NCI-H2107 treated with DMSO at 0.1 percent for 48 hours (cell line): Measurements from ENCODE around the gene TCFL5.
A peak's percentile ranks its signal among the peaks of the same experiment; 100 is the strongest.

Source experiments
- DNase-seq: peaks from one replicate; lab custom pipeline; 2025; ENCODE audit not compliant: unreplicated experiment; lab: John Stamatoyannopoulos, UW

The TCFL5 gene

GRCh38 chr20:62800314-62801259 is 61.0 kb downstream of the TCFL5 start:
- no peak for DNase-seq

- no peak for DNase-seq
These were observed 61.7 kb downstream of the TCFL5 start for GRCh38 chr20:62799873-62800272.

GRCh38 chr20:62799459-62799858 is 62.2 kb downstream of the TCFL5 start:
- no peak for DNase-seq

DNA sequence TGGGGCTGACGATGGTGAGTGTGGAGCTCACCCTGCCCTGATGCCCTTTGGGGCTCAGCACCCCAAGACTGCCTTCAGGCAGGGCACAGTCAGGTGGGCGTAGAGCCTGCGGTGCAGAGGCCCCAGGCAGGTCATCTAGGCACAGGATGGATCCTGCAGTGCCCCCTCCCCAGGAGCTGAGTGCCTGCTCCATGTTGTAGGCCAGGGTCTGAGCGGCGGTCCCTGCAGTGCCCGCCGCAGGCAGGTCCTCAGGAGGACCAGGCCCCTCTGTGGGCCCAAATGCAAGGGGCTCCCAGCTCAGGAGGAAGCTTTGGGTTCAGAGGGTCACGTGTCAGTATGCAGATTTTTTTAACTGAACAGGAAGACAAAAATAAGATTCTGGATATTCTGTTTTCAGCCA is 62.6 kb downstream of the TCFL5 start:
- no peak for DNase-seq

DNA sequence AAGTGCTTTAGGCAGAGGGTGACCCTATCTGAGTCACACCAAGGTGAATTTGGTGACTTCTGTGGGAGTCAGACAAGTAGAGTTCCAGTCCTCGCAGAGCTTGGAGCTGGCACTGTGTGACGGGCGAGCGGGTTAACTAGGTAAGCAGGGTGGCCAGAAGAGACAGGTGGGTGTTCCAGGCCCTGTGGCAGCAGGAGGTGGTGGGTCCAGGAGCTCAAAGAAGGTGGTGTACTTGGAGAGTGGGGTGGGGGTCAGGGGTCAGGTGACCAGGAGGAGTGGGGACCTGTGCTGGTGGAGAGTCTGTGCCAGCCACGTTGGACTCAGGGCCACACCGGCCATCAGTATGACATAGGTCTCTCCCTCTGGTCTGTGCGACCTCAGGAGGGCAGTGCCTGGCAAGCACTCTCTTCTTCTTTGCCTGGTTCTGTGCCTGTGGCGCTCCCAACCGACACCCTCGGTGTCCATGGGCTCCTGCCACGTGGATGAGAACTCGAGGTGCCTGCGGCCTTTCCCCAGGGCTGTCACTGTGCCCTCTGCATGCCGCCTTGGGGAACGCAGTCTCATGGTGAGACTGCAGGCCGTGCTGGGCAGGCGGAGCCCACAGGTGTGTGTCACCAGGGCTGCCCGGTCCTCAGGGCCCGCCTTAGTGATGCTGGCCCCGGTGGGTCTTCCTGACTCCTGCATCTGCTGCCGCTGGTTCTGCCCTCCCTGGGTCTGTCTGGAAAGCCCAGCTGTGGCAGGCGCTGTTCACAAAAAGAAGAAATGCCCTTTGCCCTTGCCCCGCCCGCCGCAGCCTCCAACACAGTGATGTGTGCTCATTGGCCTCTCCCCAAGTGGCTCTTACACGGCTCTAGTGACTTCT is 63.7 kb downstream of the TCFL5 start:
- DNase-seq: no peak

- no peak for DNase-seq
These were observed 64.7 kb downstream of the TCFL5 start for GRCh38 chr20:62796699-62797491.

GRCh38 chr20:62795023-62795761 is 66.4 kb downstream of the TCFL5 start:
- no peak for DNase-seq

DNA sequence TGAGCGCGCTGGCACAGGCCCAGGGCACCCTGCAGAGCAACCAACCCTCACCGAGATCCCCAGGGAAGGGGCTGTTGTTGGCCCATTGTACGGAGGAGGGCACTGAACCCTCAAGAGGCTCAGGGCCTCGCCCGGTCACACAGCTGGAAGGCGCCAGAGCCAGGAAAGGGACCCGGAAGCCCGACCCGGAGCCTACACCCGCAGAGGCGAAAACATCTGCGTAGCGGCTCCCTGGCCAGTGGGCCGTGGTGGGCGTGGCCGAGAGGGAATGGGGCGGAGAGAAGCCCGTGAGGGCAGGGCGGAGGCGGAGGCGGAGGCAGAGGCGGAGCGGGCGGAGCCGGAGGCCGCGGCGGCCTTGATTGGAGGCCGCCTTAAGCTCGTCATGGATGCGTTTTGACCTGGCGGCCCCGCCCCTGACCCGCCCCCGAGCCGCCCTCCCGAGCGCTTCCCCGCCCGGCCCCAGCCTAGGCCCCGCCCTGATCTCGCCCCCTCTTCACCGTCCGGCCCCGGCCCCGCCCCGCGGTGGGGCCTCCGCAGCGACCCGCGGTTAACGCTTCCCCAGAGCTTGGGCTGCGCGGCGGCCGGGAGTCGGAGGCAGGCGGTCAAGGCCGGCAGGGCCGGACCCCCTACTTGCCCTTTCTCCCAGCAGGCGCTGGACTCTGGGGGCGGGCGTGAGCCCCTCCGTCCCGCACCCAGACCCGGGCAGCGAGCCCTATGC is 67.5 kb downstream of the TCFL5 start:
- peak; percentile 68 for DNase-seq

DNA sequence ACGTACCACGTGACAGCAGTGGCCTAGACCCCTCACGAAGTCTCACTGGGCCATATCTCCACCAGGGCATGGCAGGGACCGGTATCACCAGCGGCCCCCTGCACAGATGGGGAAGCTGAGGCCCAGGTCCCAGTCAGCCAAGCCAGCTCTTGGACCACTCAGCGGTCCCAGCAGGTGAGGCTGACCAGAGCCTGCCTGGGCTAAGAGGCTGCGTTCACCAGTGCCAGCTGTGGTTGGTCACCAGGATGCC is 67.9 kb downstream of the TCFL5 start:
- DNase-seq: no peak

DNA sequence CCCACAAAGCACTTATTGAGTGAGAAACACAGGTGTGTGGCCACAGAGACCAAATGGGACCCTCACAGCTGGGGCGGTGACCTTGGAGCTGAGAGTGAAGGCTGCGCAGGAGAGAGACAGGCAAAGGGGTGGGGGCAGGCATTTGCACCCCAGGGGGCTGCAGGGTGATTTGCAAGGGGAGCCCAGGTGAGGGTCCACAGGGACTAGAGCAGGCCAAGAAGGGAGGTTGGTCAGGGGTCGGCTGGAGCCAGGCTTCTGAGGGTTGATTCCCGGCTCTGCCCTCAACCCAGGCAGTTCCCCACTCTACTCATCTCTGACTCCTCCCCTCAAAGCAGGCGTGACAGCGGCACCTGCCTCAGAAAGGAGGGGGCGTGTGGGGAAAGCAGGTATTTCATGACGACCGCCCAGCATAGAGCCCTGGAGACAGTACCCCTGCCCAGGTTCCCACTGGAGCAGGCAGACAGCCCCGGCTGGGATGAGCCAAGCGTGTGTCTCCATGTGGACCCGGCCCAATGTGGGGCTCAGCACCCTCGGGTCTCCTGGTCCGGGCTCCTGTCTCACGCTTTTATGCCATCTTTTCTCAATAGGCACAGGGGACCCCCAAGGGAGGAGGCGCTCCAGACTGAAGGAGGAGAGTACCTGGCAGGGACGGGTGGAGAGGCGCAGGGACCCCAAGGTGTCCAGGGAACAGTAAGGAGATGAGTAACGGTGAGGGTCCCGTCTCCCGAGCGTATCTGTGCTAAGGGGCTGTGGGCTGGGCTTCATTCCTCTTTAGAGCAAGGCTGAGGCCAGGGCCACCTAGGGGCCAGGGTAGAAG is 68.5 kb downstream of the TCFL5 start:
- peak; percentile 46 for DNase-seq

DNA sequence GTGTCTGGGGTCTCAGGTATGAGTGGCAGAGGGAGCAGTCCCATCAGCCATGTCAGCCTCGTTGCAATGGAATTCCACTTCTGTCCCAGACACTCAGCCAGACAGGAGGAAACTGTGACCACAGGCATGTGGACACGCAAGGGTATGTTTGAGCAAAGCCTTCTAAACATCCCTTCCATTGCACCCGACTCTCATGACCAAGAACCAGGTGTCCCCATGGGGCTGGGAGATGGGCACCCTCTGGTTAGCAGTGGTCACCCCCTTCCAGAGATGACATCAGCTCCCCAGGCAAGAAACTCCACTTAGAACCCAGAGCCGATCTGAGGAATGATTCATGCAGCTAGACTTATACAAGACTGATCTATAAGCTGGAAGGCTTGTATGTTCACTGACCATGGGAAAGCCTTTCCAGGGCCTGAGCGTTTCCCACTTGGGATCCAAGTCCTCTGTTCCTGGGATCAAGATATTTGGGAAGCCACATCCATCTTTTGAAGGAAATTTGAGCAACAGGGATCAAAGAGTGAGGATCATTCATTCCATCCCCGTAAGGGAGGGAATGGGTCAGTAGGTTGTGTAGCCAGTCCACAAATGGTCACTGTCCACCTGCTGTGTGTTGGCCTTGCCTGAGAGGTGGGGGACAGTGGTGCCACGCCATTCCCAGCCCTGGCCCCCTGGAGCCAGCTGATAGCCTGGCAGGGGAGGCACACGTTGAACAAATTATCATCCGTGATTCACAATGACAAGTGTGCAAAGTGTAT is 69.3 kb downstream of the TCFL5 start:
- no peak for DNase-seq

GRCh38 chr20:62791301-62792181 is 70.1 kb downstream of the TCFL5 start:
- peak; percentile 83 for DNase-seq
